Glomerular endothelial cell (primary cell): Measurements from ENCODE around the gene SLC30A3. TPM values are rescaled to one million over a fixed set of nuclear protein-coding genes. Genes with fewer than 3 reads are reported as not detected.

Experiments used
- DNase-seq: peaks from one replicate; pipeline ENCODE4 v3.0.0-alpha.2; 2011; ENCODE audit warnings: low read depth, low spot score; ENCODE audit errors: extremely low read depth
- total RNA-seq: library from RNA; depleted of rRNA; stranded (reverse); fragments of >200 nt; gene quantifications from 2 replicates; pipeline ENCODE4 v1.2.3, GENCODE V29; 2015

SLC30A3 gene
- total RNA-seq, 1 donor from 2014 or later = 5.9 TPM

DNA sequence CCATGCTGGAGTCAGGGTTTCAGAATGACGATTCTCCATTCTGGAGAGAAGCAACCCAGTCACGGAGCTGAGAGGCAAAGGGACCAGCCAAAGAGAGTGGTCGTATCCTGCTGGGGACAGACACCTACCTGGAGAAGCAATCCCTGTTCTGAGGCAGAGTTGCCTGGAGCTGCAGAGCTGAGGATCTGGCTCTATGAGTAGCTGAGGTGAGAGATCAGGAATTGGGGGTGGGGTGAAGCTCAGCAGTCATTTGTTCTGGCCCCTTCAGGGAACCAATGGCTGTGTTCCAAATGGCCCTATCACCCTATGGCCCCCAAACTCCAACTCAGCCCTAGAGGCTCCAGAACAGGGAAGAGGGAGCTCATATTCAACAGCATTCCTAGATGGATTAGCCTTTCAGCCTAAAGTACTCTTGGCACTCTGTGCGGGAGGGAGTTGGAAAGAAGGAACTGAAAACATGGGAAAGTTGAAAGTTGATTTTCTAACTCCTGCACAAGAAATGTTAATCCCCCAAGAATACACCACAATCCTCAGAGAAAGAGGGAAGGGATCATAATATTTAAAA lies 54.3 kb downstream of the SLC30A3 start:
- DNase-seq = no peak

- DNase-seq = no peak
Observed at GRCh38 chr2:27206346-27206745, 56.5 kb downstream of the SLC30A3 start.

DNA sequence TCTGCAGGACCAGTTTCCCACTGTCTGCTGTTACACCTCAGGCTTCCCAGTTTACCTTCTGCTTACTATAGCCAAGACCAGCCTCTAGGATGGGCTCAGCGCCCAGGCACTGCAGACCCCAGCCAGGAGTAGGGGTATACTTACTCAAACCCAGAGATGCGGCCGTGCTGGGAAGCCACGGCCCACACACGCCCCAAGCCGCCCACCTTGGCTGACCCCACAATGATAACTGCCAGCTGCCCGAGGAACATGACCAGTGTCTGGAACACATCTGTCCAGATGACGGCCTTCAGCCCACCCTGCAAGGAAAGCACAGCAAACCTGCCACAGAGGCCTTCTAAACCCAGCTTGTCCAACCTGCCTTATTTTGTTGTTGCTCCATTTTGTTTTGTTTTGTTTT lies 57.6 kb downstream of the SLC30A3 start:
- no peak for DNase-seq

GRCh38 chr2:27204566-27204965 lies 58.3 kb downstream of the SLC30A3 start:
- no peak for DNase-seq

DNA sequence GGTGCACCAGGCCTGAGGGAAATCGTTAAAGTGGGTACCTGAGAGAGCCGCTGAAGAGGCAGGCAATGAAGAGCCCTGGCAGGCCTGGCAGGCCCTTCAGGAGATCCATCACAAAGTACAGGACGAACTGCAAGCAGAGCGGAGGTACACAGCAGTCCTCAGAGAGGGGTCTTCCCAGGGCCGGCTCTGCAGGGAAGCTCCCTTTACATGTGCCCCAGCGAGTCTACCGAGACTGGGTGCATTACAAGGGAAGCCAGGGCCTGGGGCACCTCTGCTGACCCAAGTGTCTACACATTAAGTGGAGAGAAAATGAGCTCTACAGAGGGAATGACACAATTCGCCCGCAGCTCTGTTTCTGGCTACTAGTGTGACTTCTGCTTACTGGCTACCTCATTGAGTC lies 59.1 kb downstream of the SLC30A3 start:
- DNase-seq = no peak

Other genes with a start within 250 kb of the SLC30A3 start
- gene TMEM214, start 230.1 kb downstream of the SLC30A3 start, total RNA-seq = 38.6 and 67.7 TPM in 2 replicates
- gene AGBL5, start 211.4 kb downstream of the SLC30A3 start, total RNA-seq = 14.8 and 15.0 TPM in 2 replicates
- 346 and 478 TPM in 2 replicates for gene OST4, start 191.4 kb downstream of the SLC30A3 start, total RNA-seq
- gene EMILIN1, start 184.4 kb downstream of the SLC30A3 start, total RNA-seq = 3.5 and 7.3 TPM in 2 replicates
- 0.58 and 3.1 TPM in 2 replicates for gene KHK, start 176.3 kb downstream of the SLC30A3 start, total RNA-seq
- gene CGREF1, start 143.9 kb downstream of the SLC30A3 start, total RNA-seq = 0.87 and 3.4 TPM in 2 replicates
- gene ABHD1, start 139.2 kb downstream of the SLC30A3 start, total RNA-seq = not detected in 2 replicates
- 53.2 and 66.4 TPM in 2 replicates for gene PREB, start 128.4 kb downstream of the SLC30A3 start, total RNA-seq
- not detected in 2 replicates for gene PRR30, start 123.6 kb downstream of the SLC30A3 start, total RNA-seq
- not detected in 2 replicates for gene TCF23, start 114.0 kb downstream of the SLC30A3 start, total RNA-seq
- gene ATRAID, start 51.0 kb downstream of the SLC30A3 start, total RNA-seq = 106 and 748 TPM in 2 replicates
- 19.0 and 24.6 TPM in 2 replicates for gene SLC5A6, start 50.8 kb downstream of the SLC30A3 start, total RNA-seq
- gene CAD, start 45.7 kb downstream of the SLC30A3 start, total RNA-seq = 41.1 and 56.5 TPM in 2 replicates
- 0.47 TPM in 1 of 2 replicates, not detected in the other for gene DNAJC5G, start 12.4 kb upstream of the SLC30A3 start, total RNA-seq
- gene TRIM54, start 19.4 kb upstream of the SLC30A3 start, total RNA-seq = 0.12 TPM in 1 of 2 replicates, not detected in the other
- gene UCN, start 45.4 kb upstream of the SLC30A3 start, total RNA-seq = 1.4 TPM in 1 of 2 replicates, not detected in the other
- 103 and 117 TPM in 2 replicates for gene MPV17, start 60.0 kb upstream of the SLC30A3 start, total RNA-seq
- 41.4 and 43.8 TPM in 2 replicates for gene GTF3C2, start 93.7 kb upstream of the SLC30A3 start, total RNA-seq
- gene EIF2B4, start 107.3 kb upstream of the SLC30A3 start, total RNA-seq = 44.4 and 53.2 TPM in 2 replicates
- gene SNX17, start 107.6 kb upstream of the SLC30A3 start, total RNA-seq = 86.8 and 108 TPM in 2 replicates
- 10.0 and 10.7 TPM in 2 replicates for gene ZNF513, start 117.7 kb upstream of the SLC30A3 start, total RNA-seq
- gene PPM1G, start 146.5 kb upstream of the SLC30A3 start, total RNA-seq = 91.9 and 98.8 TPM in 2 replicates
- gene NRBP1, start 165.6 kb upstream of the SLC30A3 start, total RNA-seq = 117 and 130 TPM in 2 replicates
- not detected in 2 replicates for gene KRTCAP3, start 179.3 kb upstream of the SLC30A3 start, total RNA-seq
- gene IFT172, start 226.7 kb upstream of the SLC30A3 start, total RNA-seq = 13.9 and 26.8 TPM in 2 replicates
- gene FNDC4, start 232.2 kb upstream of the SLC30A3 start, total RNA-seq = 27.5 and 34.3 TPM in 2 replicates
- 0.88 and 1.8 TPM in 2 replicates for gene GCKR, start 233.8 kb upstream of the SLC30A3 start, total RNA-seq